GM10266 (cell line): Measurements from ENCODE around the gene DEAF1.

Experiments used
- DNase-seq: peaks from one replicate; pipeline ENCODE4 v3.0.0; 2012; ENCODE audit errors: extremely low spot score
- TF ChIP-seq, protein P1 (sequence below): IDR thresholded peaks from 2 replicates; pipeline ENCODE4 v1.5.1; 2012; ENCODE audit warnings: mild to moderate bottlenecking, low read depth; ENCODE audit not compliant: control insufficient read depth, insufficient read depth; ENCODE audit errors: missing control alignments

The DEAF1 gene

DNA sequence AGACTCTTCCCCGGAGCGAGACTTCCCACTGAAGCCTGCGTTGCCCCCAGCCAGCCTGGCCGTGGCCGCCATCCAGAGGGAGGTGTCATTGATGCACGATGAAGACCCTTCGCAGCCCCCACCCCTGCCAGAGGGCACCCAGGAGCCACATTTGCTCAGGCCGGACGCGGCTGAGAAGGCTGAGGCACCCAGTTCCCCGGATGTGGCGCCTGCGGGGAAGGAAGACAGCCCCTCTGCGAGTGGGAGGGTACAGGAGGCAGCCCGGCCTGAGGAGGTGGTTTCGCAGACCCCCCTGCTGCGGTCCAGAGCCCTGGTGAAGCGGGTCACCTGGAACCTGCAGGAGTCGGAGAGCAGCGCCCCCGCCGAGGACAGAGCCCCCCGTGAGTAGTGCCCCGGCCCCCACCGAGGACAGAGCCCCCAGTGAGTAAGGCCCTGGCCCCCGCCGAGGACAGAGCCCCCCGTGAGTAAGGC lies 85.6 kb downstream of the DEAF1 start:
- TF ChIP-seq, protein P1, sequence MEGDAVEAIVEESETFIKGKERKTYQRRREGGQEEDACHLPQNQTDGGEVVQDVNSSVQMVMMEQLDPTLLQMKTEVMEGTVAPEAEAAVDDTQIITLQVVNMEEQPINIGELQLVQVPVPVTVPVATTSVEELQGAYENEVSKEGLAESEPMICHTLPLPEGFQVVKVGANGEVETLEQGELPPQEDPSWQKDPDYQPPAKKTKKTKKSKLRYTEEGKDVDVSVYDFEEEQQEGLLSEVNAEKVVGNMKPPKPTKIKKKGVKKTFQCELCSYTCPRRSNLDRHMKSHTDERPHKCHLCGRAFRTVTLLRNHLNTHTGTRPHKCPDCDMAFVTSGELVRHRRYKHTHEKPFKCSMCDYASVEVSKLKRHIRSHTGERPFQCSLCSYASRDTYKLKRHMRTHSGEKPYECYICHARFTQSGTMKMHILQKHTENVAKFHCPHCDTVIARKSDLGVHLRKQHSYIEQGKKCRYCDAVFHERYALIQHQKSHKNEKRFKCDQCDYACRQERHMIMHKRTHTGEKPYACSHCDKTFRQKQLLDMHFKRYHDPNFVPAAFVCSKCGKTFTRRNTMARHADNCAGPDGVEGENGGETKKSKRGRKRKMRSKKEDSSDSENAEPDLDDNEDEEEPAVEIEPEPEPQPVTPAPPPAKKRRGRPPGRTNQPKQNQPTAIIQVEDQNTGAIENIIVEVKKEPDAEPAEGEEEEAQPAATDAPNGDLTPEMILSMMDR = no peak
- DNase-seq = no peak

DNA sequence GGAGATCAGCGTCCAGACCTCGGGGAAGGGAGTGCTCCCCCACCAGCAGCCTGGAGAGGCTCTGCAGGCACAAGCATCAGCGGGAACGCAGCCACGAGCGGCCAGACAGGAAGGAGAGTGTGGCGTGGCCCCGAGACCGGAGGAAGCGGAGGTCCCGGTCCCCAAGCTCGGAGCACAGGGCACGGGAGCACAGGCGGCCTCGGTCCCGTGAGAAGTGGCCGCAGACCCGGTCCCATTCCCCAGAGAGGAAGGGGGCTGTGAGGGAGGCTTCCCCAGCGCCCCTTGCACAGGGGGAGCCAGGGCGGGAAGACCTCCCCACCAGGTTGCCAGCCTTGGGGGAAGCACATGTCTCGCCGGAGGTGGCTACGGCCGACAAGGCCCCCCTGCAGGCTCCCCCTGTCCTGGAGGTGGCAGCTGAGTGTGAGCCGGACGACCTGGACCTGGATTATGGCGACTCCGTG lies 86.2 kb downstream of the DEAF1 start:
- TF ChIP-seq, protein P1 = no peak
- no peak for DNase-seq

DNA sequence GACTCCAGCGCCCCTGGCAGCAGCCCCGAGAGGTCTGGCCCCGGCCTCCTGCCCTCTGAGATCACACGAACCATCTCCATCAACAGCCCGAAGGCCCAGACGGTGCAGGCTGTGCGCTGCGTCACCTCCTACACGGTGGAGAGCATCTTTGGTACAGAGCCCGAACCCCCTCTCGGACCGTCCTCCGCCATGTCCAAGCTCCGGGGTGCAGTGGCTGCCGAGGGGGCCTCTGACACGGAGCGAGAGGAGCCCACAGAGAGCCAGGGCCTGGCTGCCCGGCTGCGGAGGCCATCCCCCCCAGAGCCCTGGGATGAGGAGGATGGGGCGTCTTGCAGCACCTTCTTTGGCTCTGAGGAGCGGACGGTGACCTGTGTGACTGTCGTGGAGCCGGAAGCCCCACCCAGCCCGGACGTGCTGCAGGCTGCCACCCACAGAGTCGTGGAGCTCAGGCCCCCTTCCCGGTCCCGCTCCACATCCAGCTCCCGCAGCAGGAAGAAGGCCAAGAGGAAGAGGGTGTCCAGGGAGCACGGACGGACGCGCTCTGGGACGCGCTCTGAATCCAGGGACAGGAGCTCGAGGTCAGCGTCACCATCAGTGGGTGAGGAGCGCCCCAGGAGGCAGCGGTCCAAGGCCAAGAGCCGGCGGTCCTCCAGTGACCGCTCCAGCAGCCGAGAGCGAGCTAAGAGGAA lies 86.9 kb downstream of the DEAF1 start:
- DNase-seq = no peak
- TF ChIP-seq, protein P1 = no peak

DNA sequence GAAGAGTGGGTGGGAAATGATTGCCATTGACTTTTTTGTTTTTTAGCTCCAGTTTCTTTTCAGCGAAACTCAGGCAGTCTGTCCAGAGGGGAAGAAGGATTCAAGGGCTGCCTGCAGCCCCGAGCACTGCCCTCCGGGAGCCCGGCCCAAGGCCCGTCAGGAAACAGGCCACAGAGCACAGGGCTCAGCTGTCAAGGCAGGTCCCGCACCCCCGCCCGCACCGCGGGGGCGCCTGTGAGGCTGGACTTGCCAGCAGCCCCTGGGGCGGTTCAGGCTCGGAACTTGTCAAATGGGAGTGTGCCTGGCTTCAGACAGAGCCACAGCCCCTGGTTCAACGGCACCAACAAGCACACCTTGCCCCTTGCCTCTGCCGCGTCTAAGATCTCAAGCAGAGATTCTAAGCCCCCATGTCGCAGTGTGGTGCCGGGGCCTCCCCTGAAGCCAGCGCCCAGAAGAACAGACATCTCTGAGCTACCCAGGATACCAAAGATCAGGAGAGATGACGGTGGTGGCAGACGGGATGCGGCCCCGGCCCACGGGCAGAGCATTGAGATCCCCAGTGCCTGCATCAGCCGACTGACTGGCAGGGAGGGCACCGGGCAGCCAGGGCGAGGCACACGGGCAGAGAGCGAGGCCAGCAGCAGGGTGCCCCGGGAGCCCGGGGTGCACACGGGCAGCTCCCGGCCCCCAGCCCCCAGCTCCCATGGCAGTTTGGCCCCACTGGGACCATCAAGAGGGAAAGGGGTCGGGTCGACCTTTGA lies 87.8 kb downstream of the DEAF1 start:
- DNase-seq = no peak
- TF ChIP-seq, protein P1 = no peak

DNA sequence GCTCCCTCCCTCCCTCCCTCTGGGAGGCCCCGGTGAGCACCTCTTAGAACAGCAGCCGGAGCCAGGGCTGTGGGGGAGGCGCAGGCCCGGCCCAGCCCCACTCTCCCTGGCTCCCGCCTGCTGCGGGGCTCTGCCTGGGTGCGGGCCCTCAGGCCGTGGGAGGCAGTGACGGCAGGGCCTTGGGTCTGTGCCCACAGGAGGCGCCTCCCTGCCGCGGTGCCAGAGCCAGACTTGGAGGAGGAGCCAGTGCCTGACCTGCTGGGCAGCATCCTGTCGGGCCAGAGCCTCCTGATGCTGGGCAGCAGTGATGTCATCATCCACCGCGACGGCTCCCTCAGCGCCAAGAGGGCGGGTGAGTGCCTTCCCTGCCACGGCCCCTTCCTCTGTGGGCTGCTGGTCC lies 88.8 kb downstream of the DEAF1 start:
- no peak for DNase-seq
- TF ChIP-seq, protein P1 = no peak

DNA sequence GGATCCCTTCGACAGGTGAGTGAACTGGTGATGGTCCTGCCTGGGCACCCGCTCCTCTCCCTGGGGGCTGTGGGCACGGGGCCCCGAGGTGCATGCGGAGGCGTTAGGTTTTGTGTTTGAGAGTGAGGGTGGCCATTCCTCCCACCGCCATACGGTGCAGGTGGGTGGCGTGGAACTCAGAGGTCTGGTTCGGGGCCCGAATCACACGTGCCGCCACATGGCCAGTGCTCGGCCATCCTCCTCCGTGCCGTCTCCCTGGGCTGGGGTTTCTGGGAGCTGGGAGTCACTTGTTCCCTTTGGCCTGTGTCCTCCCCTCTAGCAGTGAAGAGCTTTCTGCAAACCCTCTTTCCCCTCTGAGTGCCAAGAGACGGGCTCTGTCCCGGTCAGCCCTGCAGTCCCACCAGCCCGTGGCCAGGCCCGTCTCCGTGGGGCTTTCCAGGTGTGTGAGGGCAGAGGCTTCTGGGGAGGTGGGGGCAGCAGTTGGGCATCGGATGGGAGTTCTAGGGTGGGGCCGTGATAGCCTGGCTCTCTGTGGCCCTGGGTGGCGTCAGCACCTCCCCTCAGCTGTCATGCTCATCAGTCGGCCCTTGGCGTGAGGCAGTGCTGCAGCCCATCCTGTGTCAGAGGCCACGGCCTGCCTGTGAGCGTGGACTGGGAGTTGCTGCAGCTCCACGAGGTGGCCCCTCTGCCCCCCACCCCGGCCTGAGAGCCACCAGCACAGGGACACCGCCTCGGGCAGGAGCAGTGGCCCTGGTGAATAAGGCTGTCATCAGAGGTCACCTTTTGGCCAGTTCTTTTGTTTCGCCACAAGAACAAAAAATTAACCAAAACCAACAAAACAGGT lies 89.5 kb downstream of the DEAF1 start:
- TF ChIP-seq, protein P1 = no peak
- no peak for DNase-seq
